KMS-11 (cell line): Measurements from ENCODE around the gene TNNT3.

Experiments used
- H2AFZ ChIP-seq: fragments of 200-600 bp; sonication (generic); 2 replicates; pipeline ENCODE4 v1.6.1; 2016; ENCODE audit warnings: antibody characterized with exemption, mixed run types, low read depth
- H3K27ac ChIP-seq: fragments of 200-600 bp; sonication (generic); 2 replicates; pipeline ENCODE4 v1.6.1; 2016; ENCODE audit warnings: mild to moderate bottlenecking, mixed run types
- H3K27me3 ChIP-seq: fragments of 200-600 bp; sonication (generic); 2 replicates; pipeline ENCODE4 v1.6.1; 2017; ENCODE audit warnings: mild to moderate bottlenecking, low read depth, mixed run types, moderate library complexity; ENCODE audit not compliant: insufficient read depth
- H3K36me3 ChIP-seq: fragments of 200-600 bp; sonication (generic); 2 replicates; pipeline ENCODE4 v1.6.1; 2017; ENCODE audit warnings: mild to moderate bottlenecking, mixed run types; ENCODE audit not compliant: insufficient read depth
- H3K4me1 ChIP-seq: fragments of 200-600 bp; sonication (generic); 2 replicates; pipeline ENCODE4 v1.6.1; 2016; ENCODE audit warnings: mild to moderate bottlenecking, low read depth, mixed run types; ENCODE audit not compliant: poor library complexity, severe bottlenecking
- H3K4me2 ChIP-seq: fragments of 200-600 bp; sonication (generic); 2 replicates; pipeline ENCODE4 v1.7.0; 2016; ENCODE audit warnings: mild to moderate bottlenecking, mixed run types
- H3K4me3 ChIP-seq: fragments of 200-600 bp; sonication (generic); IDR thresholded peaks from 2 replicates; pipeline ENCODE4 v1.6.1; 2017; ENCODE audit warnings: low read depth, low read length, mixed read lengths; ENCODE audit not compliant: insufficient read depth
- H3K79me2 ChIP-seq: fragments of 200-600 bp; sonication (generic); 2 replicates; pipeline ENCODE4 v1.6.1; 2016; ENCODE audit warnings: low read depth, mixed run types; ENCODE audit not compliant: insufficient read depth
- H3K9ac ChIP-seq: fragments of 200-600 bp; sonication (generic); 2 replicates; pipeline ENCODE4 v1.6.1; 2016; ENCODE audit warnings: mild to moderate bottlenecking, mixed run types
- H4K20me1 ChIP-seq: fragments of 200-600 bp; sonication (generic); 2 replicates; pipeline ENCODE4 v1.6.1; 2016; ENCODE audit warnings: mild to moderate bottlenecking, mixed run types; ENCODE audit not compliant: insufficient read depth
- TF ChIP-seq, protein P1 (sequence below): fragments of 200-600 bp; sonication (generic); conservative IDR thresholded peaks from 2 replicates; pipeline ENCODE4 v1.6.1; 2017; ENCODE audit warnings: low read depth, mild to moderate bottlenecking, antibody characterized with exemption, low read length, moderate library complexity, mixed read lengths

The TNNT3 gene

DNA sequence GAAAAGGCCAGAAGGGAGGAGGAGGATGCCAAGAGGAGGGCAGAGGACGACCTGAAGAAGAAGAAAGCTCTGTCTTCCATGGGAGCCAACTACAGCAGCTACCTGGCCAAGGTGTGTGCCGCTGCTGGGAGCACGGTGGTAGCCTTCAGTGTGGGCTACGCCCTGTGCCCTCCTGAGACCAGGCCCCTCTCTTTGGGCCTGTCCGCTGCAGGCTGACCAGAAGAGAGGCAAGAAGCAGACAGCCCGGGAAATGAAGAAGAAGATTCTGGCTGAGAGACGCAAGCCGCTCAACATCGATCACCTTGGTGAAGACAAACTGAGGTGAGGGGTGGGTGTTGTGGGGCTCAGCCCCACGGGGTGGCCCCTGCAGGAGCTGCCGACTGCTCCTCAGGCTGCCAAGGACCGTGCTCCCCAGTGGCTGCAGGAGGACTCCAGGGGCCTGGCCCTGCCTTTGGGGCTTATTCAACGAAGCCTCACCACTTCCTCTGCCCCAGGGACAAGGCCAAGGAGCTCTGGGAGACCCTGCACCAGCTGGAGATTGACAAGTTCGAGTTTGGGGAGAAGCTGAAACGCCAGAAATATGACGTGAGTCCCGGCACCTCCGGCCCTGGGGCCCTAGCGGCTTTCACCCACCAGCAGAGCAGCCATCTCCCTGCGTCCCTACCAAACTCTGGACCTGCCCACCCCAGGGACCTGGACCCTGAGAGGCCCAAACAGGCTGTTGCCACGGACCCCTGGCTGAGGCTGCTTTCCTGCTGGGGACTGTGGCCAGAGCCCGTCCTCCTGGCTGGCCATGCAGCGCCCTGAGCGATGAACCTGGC lies 15.0 kb downstream of the TNNT3 start:
- Histone ChIP-seq H4K20me1 (no peaks in the 10 kb centered on the region), H3K4me3 (no peak overlapping the region), H3K4me1 (no peaks in the 10 kb centered on the region), H3K9ac (no peak overlapping the region), H3K4me2 (no peak overlapping the region), H3K79me2 (no peaks in the 10 kb centered on the region), H2AFZ (no peak overlapping the region), H3K27ac (no peak overlapping the region), H3K27me3 (peaks cover 86% of the 10 kb centered on the region), H3K36me3 (no peaks in the 10 kb centered on the region)
- TF ChIP-seq, protein P1, sequence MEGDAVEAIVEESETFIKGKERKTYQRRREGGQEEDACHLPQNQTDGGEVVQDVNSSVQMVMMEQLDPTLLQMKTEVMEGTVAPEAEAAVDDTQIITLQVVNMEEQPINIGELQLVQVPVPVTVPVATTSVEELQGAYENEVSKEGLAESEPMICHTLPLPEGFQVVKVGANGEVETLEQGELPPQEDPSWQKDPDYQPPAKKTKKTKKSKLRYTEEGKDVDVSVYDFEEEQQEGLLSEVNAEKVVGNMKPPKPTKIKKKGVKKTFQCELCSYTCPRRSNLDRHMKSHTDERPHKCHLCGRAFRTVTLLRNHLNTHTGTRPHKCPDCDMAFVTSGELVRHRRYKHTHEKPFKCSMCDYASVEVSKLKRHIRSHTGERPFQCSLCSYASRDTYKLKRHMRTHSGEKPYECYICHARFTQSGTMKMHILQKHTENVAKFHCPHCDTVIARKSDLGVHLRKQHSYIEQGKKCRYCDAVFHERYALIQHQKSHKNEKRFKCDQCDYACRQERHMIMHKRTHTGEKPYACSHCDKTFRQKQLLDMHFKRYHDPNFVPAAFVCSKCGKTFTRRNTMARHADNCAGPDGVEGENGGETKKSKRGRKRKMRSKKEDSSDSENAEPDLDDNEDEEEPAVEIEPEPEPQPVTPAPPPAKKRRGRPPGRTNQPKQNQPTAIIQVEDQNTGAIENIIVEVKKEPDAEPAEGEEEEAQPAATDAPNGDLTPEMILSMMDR, result no peak

DNA sequence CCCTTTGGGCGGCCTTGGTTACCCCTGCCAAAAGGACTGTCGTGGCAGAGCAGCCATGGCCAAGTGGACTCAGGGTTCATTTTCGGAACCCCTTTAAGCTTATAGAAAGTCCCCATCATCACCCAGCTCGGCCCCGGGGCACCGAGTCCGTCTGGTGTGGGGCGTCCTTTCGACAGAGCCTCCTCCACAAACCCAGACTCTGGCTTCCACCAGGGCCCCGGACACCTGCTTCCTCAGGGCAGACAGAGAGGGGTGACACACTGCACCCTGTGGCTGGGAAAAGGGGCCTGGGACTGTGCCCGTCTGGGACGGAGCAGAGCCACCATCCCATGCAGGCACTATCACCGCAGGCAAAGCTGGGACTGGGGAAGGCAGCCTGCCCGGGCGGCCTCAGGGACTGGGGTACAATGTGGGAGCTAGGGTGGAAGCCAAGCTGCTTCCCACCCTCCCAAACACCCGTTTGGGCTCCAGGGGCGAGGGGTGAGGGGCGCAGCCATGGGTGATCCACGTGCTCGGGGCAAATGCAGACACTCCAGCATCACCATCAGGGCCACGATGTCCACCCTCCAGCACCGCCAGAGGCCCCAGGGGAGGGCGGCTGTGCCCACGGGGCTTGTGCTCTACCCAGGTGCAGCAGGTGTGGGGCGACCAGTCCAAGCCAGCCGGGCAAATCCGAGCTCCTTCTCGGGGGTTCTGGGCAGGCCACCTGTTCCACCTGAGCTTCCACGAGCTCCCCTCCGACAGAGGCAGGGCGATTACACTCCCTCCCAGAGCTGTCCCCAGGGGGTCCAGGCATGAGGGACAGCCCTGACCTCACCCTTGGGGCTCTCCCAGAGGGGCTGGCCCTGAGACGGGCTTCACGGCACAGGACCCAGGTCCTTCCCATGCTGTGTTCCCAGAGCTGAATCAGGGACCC lies 15.9 kb downstream of the TNNT3 start:
- Histone ChIP-seq H3K27me3 (peaks cover 83% of the 10 kb centered on the region), H4K20me1 (no peaks in the 10 kb centered on the region), H3K36me3 (no peaks in the 10 kb centered on the region), H3K9ac (no peak overlapping the region), H3K27ac (no peak overlapping the region), H3K4me1 (no peaks in the 10 kb centered on the region), H3K79me2 (no peaks in the 10 kb centered on the region), H2AFZ (no peak overlapping the region), H3K4me3 (no peak overlapping the region), H3K4me2 (no peak overlapping the region)
- TF ChIP-seq, protein P1, result no peak

DNA sequence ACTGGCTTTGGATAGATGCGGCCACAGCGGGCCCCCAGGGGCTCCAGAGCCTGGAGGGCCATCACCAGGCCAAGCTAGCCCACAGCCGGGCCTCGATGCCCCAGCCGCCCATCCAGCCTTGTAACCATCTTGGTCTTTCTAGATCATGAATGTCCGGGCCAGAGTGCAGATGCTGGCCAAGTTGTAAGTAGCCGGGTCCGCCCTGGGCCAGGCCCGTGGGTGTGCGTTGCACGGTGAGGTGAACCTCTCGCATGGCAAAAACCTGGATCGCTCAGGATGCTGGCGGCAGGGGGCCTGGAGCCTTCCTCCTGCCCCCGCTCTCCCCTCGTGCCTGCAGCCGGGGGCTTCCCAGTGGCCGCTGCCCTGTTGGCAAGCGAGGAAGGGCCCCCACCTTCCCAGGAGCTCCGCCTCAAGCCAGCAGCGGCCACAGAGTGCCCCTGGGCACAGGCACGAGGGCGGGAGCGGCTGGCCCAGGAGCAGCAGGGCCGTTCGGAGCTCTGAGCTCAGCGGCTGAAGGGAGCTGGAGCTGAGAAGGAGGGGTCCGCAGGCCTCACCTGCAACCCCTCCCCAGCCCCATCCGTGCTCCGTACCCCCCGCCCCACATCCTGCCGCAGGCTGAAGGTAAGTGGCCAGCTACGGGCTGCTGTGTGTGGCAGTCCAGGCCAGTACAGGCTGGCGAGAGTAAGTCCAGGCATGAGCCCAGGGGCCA lies 16.7 kb downstream of the TNNT3 start:
- no peak overlapping the region for H3K27ac ChIP-seq
- H4K20me1 ChIP-seq, result no peaks in the 10 kb centered on the region
- H2AFZ ChIP-seq, result no peak overlapping the region
- no peaks in the 10 kb centered on the region for H3K4me1 ChIP-seq
- no peaks in the 10 kb centered on the region for H3K79me2 ChIP-seq
- no peaks in the 10 kb centered on the region for H3K36me3 ChIP-seq
- peaks cover 82% of the 10 kb centered on the region for H3K27me3 ChIP-seq
- H3K9ac ChIP-seq, result no peak overlapping the region
- TF ChIP-seq, protein P1, result no peak
- no peak overlapping the region for H3K4me3 ChIP-seq
- H3K4me2 ChIP-seq, result no peak overlapping the region

DNA sequence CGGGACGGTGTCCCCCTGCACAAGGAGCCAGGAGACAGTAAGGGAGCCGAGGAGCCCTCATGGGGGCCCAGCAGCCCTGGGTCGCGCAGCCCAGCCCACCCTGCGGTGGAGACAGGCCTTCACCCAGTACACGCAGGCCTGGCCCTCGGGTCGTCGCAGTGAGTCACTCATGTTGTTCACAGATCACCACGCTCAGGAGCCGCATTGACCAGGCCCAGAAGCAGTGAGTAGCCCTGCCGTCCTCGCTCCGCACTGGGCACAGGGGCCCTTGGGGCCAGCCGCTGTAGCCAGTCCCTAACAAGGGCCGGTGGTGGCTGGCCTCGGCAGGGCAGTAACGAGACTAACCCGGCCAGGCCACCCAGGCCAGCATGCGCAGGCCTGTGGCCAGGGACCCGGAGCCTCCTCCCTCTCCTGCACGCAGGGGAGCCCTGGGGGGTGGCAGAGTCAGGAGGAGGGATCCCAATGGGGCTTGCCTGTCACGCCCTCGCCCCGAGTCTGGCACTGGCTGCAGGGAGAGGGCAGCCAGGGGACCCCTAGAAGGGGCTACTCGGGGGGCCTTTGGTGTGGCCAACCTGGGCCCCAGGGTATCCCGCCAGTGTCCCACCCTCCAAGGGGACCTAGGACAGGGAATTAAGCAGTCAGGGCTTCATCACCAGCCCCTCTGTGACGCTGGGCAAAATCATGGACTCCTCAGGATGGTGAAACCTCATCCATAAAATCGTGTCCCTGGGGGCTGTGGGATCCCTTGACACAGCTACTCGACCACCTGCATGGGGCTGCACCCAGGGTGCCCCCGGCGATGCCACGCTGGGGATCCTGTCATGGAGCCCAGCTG lies 17.5 kb downstream of the TNNT3 start:
- no peak overlapping the region for H3K4me2 ChIP-seq
- TF ChIP-seq, protein P1, result no peak
- H3K36me3 ChIP-seq, result no peaks in the 10 kb centered on the region
- no peaks in the 10 kb centered on the region for H4K20me1 ChIP-seq
- no peak overlapping the region for H3K27ac ChIP-seq
- no peak overlapping the region for H2AFZ ChIP-seq
- H3K79me2 ChIP-seq, result no peaks in the 10 kb centered on the region
- no peaks in the 10 kb centered on the region for H3K4me1 ChIP-seq
- H3K27me3 ChIP-seq, result peaks cover 74% of the 10 kb centered on the region
- no peak overlapping the region for H3K4me3 ChIP-seq
- no peak overlapping the region for H3K9ac ChIP-seq
